ENCODE data around the gene APCDD1L.

APCDD1L gene

GRCh38 chr20:58463256-58463655 lies 51.9 kb downstream of the APCDD1L start:
- DNase-seq = no peak

- no peak for DNase-seq
Measured at GRCh38 chr20:58461899-58462298, 53.3 kb downstream of the APCDD1L start.

GRCh38 chr20:58461104-58461503 lies 54.1 kb downstream of the APCDD1L start:
- no peak for DNase-seq

DNA sequence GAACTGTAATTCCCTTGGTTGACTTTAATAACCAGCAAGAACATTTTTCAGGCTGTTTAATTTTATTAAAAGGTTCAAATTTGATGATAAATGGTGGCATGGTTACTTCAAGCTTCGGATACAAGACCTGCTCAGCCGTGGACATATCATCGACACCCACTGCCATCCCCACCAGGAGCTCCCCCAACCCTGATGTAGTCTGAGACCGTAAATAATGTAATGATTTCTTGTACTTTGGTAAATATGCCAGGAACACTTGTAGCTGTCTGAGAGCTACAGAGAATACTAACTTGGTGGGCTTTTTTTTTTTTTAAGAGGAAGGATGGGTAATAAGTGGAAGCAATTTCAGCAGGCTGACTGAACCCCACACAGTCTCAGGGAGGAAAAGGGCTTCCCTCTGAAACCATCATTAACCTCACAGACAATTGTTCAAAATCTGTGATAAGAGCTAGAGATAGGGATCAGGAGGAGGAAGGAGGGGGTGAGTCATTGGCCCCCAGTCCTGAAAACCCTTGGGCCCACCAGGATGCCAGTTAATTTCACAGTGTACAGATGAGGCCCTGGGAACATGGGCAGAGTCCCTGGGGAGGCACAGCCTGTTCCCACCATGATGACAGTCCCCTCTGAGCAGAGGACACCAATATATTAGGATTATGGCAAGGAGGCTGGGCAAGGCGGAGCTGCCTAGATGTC lies 56.0 kb downstream of the APCDD1L start:
- no peak for DNase-seq

DNA sequence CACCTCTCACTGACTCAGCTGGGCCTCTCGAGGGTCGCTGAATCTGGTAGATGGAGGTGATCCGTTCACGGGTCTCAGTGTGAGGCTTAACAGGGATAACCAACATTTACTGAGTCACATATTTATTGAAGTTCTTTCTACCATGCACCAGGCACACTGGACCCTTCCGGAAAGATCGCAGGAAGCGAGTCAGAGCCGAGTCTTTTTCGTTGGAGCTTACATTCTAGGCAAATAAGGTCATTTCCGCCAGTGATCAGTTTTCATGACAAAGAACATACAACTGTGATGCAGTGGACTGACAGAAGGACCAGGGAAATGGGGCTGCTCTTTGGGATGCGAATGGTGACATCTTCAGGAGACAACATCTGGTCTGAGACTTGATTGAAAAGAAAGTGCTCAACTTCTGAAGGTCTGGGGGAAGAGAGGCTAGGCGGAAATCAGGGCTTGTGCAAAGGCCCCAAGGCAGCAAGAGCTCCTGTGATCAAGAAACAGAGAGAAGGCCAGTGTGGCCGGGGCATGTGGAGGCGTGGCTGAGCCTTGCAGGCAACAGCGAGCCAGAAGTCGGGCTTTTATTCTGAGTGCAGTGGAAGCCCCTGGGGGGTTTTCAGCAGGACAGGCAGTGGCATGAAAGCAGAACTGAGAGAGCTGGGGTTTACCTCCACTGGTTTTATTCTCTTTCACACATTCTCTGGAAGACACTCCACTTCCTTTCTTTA lies 56.7 kb downstream of the APCDD1L start:
- DNase-seq = no peak

- DNase-seq = no peak
Measured at GRCh38 chr20:58457083-58457695, 58.0 kb downstream of the APCDD1L start.

DNA sequence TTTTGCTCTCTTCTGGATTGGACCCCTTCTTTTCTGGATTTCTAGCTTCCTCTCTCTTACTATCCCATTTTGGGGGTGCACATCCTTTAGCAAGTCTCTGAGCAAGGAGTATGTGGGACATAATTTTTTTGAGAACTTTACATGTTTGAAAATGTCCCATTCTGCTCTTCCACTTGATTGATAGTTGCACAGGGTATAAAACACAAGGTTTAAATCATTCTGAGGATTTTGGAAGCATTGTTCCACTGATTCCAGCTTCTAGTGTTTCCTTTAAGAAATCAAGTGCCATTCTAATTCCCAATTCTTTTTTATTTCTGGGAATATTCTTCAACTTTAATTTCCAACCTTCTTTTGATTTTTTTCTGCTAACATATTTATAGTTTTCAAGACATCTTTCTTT lies 60.7 kb downstream of the APCDD1L start:
- DNase-seq = no peak

DNA sequence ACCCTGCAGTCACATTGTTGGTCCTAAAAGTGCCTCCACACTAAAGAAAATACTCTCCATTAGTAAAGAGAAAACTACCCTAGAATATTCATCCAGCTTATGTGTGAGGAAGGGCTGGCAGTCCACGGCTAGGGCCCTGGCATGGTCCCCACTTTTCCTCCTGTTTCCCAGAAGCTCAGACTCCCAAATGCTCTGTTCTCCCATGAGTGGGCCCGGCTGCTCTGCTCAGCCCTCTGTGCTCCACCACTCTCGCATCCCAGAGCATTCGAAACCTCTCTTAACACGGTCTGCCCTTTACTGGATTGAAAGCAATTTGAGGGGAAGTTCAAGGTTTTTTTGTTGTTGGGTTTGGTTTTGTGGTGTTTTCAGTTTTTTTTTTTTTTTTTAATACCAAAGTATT lies 61.8 kb downstream of the APCDD1L start:
- no peak for DNase-seq

GRCh38 chr20:58452667-58453255 lies 62.4 kb downstream of the APCDD1L start:
- DNase-seq = no peak

GRCh38 chr20:58450254-58450653 lies 64.9 kb downstream of the APCDD1L start:
- no peak for DNase-seq

- no peak for DNase-seq
Measured at GRCh38 chr20:58449681-58450221, 65.4 kb downstream of the APCDD1L start.

- DNase-seq = no peak
Measured at GRCh38 chr20:58448958-58449357, 66.2 kb downstream of the APCDD1L start.

DNA sequence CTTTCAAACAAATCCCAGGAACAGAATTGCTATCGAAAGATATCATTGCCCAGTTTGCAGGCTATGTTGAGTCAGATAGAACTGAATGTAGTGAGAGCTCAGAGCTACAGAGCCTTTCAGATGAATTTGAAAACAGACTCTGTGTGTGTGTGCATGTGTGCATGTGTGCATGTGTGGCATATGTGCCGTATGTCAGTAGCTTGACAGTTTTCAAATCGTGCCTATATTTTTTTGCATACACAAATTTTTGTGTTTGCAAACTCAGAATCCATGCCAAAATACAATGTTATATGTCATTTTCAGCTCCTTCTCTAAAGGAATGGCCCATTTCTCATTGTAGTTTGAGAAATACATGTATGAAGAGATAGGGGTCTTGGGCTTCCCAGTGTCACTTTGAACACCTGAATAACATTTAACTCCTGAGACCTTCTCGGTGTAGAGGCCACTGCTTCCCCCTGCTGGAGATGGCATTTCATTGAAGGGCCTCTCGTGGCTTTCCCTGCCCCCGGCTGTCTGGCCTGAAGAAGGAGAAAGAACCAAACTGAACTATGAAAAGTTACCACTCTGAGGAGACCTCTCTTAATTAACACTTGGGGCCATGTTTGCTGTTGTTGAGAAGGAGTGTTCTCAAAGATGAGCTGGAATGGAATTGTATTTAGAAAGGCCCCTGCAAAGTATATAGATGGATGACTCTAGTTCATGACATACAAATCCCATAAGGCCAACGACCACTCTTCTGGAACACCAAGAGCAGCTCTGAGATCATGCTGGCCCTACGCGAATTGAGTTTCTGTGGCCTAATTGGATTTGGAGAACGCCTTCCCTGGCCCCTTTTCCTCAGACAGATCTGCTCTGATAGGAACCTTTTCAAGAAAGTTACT lies 67.4 kb downstream of the APCDD1L start:
- peak; percentile 50 to 54 for DNase-seq

GRCh38 chr20:58446960-58447265 lies 68.3 kb downstream of the APCDD1L start:
- DNase-seq = no peak

GRCh38 chr20:58446264-58446959 lies 68.8 kb downstream of the APCDD1L start:
- no peak for DNase-seq

GRCh38 chr20:58444746-58445255 lies 70.4 kb downstream of the APCDD1L start:
- no peak for DNase-seq

- DNase-seq = no peak
Measured at GRCh38 chr20:58441723-58442122, 73.5 kb downstream of the APCDD1L start.

DNA sequence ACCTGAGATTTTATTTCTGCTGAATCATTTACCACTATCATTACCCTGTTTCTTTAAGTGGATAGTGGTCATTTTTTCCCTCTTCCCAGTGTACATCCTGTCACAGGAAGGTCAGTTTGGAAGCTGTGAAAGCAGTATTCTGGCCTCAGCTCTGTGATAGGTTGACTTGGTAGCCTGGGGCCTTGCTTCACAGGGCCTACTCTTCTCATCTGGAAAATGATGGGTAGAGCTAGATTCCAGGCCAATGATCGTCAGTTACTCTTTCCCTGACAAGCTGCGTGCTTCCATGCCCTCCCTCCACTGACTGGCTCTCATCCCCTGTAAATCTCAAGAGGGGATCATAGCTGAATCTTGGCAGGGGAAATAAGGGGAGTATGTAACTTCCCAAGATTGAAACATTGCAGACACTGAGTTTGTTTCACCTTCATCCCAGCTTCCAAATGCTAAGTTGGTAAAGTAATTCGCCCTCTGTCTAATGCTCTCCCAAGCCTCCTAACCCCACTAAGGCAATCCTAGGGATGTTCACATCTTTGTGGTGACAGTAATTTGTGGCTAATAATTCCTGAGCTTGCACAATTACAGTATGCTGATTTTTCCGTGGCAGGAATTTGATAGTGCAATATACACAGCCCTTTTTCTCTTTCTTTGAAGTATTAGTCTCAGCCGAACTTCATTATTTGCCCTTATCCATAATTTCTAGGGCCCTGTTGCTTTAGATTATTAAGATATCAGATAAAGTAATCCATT lies 75.0 kb downstream of the APCDD1L start:
- DNase-seq = no peak

GRCh38 chr20:58438970-58439808 lies 76.0 kb downstream of the APCDD1L start:
- DNase-seq = no peak
